Lower leg skin (tissue), 4 donors: ENCODE results near the gene DENND2C. TPM values are rescaled to one million over a fixed set of nuclear protein-coding genes. Genes with fewer than 3 reads are reported as not detected.
"Not testable (repeated sequence)": the region's sequence is repeated elsewhere in the genome, so short reads cannot be mapped to it uniquely, and the experiment has no call there.

Experiments
- DNase-seq, 2 donors: peaks; one replicate each; pipeline ENCODE4 v3.0.0-alpha.2; 2019; ENCODE audit warnings: low spot score in 2 of 2
- H3K4me3 ChIP-seq: fragments of 200-600 bp; sonication (generic); 2 replicates; pipeline ENCODE4 v1.5.1; 2017; ENCODE audit warnings: mild to moderate bottlenecking, low read depth; ENCODE audit not compliant: poor library complexity, severe bottlenecking
- POLR2A ChIP-seq, 2 donors: fragments of 450-650 bp; IDR thresholded peaks; one replicate each; pipeline ENCODE4 v1.6.1; 2016 to 2017; ENCODE audit warnings: antibody characterized with exemption in 2 of 2, mild to moderate bottlenecking in 1 of 2, moderate library complexity in 1 of 2
- WGBS, 2 donors: methylation state at CpG; one replicate each; pipeline ENCODE4 v1.1.5; 2018; 5-methylcytosine and 5-hydroxymethylcytosine counted together
- intact Hi-C: fragments of 100-400 bp; cut with DNase I; formaldehyde crosslinking; loops from one replicate; pipeline ENCODE4 v1.15.0; 2023; ENCODE audit warnings: low total_unique reads
- total RNA-seq, 4 donors: library from RNA; depleted of rRNA; stranded (reverse); fragments of >200 nt; gene quantifications; one replicate each; pipeline ENCODE4 v1.1.0, GENCODE V29; 2016
- TF ChIP-seq, protein P1 (sequence below), 3 donors: fragments of 450-650 bp; IDR thresholded peaks; one replicate each; pipeline ENCODE4 v1.5.1; 2016; ENCODE audit warnings: antibody characterized with exemption in 3 of 3, mild to moderate bottlenecking in 3 of 3, moderate library complexity in 2 of 3

Gene DENND2C
- total RNA-seq, 4 donors from 2014 or later = 43.0 to 61.2 (median 52.5) TPM

DNA sequence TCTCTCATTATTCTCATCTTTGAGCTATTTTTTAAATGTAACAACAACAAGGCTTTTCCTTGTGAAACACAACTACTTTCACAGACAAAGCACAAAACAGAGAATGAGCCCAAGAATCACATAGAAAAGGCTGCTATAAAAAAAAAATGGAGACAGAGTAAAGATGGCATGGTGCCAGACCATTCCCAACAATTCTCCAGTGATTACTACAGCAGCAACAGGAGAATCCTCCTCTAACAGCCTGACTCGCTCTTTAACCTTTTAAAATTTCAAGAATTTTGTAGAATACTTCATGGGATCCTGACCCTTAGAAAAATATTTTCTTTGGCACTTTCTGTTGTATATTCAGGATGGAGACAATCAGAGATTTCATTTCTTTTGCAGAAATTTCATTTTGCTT lies 84.6 kb downstream of the DENND2C start:
- H3K4me3 ChIP-seq = no peak overlapping the region
- no peak for DNase-seq
- intact Hi-C loops = no loop called here
- 89 to 93% methylated on average over 1 of the region's 1 CpG for WGBS, 2 donors
- TF ChIP-seq, protein P1, sequence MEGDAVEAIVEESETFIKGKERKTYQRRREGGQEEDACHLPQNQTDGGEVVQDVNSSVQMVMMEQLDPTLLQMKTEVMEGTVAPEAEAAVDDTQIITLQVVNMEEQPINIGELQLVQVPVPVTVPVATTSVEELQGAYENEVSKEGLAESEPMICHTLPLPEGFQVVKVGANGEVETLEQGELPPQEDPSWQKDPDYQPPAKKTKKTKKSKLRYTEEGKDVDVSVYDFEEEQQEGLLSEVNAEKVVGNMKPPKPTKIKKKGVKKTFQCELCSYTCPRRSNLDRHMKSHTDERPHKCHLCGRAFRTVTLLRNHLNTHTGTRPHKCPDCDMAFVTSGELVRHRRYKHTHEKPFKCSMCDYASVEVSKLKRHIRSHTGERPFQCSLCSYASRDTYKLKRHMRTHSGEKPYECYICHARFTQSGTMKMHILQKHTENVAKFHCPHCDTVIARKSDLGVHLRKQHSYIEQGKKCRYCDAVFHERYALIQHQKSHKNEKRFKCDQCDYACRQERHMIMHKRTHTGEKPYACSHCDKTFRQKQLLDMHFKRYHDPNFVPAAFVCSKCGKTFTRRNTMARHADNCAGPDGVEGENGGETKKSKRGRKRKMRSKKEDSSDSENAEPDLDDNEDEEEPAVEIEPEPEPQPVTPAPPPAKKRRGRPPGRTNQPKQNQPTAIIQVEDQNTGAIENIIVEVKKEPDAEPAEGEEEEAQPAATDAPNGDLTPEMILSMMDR (IDR thresholded peaks at IDR 0.05) = no peak
- no peak for TF ChIP-seq POLR2A (IDR thresholded peaks at IDR 0.05)

DNA sequence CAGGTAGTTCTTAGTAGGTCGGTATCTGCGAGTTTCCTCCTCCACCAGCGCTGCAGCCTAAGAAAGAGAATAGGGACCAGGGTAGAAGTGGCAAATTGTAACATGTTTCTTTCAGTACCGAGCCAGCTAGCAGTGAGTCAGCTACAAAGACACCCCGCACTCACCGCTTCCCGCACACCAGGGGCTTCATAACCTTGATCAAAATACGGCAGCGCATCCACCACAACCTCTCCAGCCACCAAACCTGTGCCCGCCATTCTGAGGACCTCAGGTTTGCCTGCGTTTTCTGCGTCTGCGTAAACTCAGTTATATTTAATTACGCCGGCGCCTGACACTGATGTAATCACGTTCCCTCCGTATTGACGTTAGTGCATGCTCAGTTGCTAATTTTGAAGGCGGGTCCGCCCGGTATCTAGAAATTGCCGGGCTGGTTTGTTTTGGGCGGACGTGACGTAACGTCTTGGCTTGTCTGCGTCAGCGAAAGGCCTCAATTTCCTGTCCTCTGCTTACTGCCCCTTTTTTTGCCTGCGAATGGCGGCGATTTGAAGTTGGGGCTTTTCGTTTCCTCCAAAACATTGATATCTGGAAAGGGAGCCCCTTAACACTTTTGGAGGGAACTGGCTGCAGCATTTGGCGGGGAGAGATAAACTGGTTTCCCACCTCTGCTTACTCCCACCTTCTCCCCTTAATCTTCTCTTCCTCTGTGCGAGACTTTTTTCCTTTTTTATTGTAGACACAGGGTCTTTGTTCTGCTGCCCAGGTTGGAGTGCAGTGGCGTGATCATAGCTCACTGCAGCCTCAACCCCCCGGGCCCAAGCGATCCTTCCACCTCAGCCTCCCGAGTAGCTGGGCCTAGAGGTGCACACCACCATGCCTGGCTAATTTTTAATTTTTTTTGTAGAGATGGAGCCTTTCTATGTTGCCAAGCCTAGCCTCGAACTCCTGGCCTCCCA lies 88.2 kb downstream of the DENND2C start, which contains the start of gene BCAS2:
Gene BCAS2, minus strand, starts transcription at position 281 of the 953 bp plus-strand sequence. Its CDS starts 24 bp downstream, at position 257.
- intact Hi-C loops = no loop called here
- DNase-seq = peak; percentile 98 to 99
- H3K4me3 ChIP-seq = peak within 1 kb of the TSS; percentile 51
- 6% methylated on average over 40 of the region's 40 CpGs for WGBS, 2 donors
- TF ChIP-seq POLR2A (IDR thresholded peaks at IDR 0.05) = peak in 1 of 2 donors; percentile 51
- TF ChIP-seq, protein P1 (IDR thresholded peaks at IDR 0.05) = no peak

DNA sequence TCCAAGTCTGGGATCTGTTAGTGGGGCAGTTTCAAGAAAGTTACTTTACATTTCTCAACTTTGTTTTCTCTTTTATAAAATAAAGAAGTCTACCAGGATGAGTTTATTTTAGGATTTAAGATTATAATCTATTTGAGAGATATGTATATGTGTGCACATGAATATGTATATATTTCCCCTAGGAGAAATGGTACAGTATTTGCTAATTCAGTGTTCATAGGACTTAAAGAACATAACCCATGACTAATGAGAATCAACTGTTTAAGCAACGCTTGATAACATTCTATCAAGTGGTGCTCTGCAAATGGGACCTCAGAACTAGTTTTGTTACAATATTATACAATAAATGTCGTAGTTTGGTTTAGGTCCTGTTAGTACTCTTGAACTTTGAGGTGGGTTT lies 95.5 kb downstream of the DENND2C start:
- no peak overlapping the region for H3K4me3 ChIP-seq
- intact Hi-C loops = no loop called here
- DNase-seq = no peak
- TF ChIP-seq, protein P1 (IDR thresholded peaks at IDR 0.05) = no peak
- no peak for TF ChIP-seq POLR2A (IDR thresholded peaks at IDR 0.05)
- 91 to 100% methylated on average over 2 of the region's 2 CpGs for WGBS, 2 donors

DNA sequence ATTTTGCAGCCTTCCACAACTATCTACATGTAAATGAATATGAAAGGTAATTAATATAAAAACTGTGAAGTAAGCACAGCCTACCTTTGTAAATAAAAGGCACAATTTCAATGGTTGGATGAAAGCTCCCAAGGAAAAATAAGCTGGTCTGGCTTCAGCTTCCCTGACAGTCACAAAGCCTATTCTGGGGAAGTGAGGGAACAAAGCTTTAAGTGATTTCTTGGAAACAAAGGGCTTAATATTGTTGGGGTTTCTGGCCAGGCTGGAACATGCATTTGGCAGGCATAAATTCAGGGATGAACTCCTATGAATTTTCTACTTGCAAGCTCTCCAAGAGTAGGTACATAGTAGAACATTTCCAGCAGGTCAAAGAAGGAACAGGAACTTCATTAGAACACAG lies 105.7 kb downstream of the DENND2C start:
- DNase-seq = no peak
- H3K4me3 ChIP-seq = no peak overlapping the region
- TF ChIP-seq, protein P1 (IDR thresholded peaks at IDR 0.05) = no peak
- TF ChIP-seq POLR2A (IDR thresholded peaks at IDR 0.05) = no peak
- intact Hi-C loops = no loop called here

DNA sequence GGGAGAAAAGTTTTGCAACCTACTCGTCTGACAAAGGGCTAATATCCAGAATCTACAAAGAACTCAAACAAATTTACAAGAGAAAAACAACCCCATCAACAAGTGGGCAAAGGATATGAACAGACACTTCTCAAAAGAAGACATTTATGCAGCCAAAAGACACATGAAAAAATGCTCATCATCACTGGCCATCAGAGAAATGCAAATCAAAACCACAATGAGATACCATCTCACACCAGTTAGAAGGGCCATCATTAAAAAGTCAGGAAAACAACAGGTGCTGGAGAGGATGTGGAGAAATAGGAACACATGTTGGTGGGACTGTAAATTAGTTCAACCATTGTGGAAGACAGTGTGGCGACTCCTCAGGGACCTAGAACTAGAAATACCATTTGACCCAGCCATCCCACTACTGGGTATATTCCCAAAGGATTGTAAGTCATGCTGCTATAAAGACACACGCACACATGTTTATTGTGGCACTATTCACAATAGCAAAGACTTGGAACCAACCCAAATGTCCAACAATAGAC lies 106.8 kb downstream of the DENND2C start:
- 88 to 90% methylated on average over 3 of the region's 3 CpGs for WGBS, 2 donors
- intact Hi-C loops = not testable (repeated sequence)

DNA sequence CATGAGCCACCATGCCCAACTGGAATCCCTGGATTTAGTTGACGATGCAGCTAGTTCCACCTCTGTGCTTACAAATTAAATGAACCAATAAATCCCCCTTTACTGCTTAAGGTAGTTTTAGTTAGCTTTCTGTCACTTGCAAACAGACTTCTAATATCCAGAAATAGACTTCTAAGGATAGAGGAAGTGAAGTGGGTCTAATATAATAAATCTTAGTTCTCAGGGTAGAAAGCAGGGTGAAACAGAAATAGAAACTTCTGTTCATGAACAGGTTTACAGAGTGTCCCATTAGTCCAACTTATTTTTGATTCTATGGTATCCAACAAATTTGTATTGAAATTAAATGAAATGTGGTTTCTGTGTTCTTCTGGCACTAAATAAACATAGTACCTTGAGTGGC lies 108.5 kb downstream of the DENND2C start:
- no peak for DNase-seq
- WGBS, 2 donors = 67 to 72% methylated on average over 1 of the region's 1 CpG
- H3K4me3 ChIP-seq = no peak overlapping the region
- TF ChIP-seq POLR2A (IDR thresholded peaks at IDR 0.05) = no peak
- TF ChIP-seq, protein P1 (IDR thresholded peaks at IDR 0.05) = no peak
- intact Hi-C loops = no loop called here

More for the DNA sequence above, 106.8 kb downstream of the DENND2C start:
- not testable (repeated sequence) for DNase-seq, H3K4me3 ChIP-seq
